Naive B cell (primary cell): ENCODE results near the gene TENT5C. TPM values are rescaled to one million over a fixed set of nuclear protein-coding genes. Genes with fewer than 3 reads are reported as not detected.

ENCODE experiments used
- polyA plus RNA-seq, 6 donors: library from polyadenylated mRNA; unstranded; fragments of 300-500 nt; fragmentation: Illumina TruSeq; gene quantifications; one replicate each; pipeline ENCODE4 v1.2.3, GENCODE V29; 2021; ENCODE audit warnings: low read depth in 6 of 6

The TENT5C gene
- polyA plus RNA-seq, 6 donors from 2014 or later, result 55.9 to 92.4 (median 65.2) TPM

Other genes starting within 250 kb of the TENT5C start
- gene MAN1A2, start 238.6 kb upstream of the TENT5C start, polyA plus RNA-seq, result 10 to 100 TPM in 5 of 6 donors, 1 to 10 TPM in 1; 8.3 to 26.6 (median 21.5) TPM